Cardiac muscle cell (in vitro differentiated cells and primary cell): Measurements from ENCODE around the gene TRMT1. TPM values are rescaled to one million over a fixed set of nuclear protein-coding genes. Genes with fewer than 3 reads are reported as not detected.

ENCODE experiments used
- DNase-seq, 2 donors: peaks; one replicate each; pipeline versions ENCODE4 v3.0.0 to v3.0.0-alpha.2; 2010 to 2017; ENCODE audit warnings: low read depth in 1 of 2, low spot score in 1 of 2
- H3K27ac ChIP-seq: fragments of 200-600 bp; sonication (generic); 2 replicates; pipeline ENCODE4 v1.5.1; 2016
- H3K27me3 ChIP-seq: fragments of 200-600 bp; sonication (generic); 2 replicates; pipeline ENCODE4 v1.6.0; 2016; ENCODE audit warnings: control low read depth
- H3K36me3 ChIP-seq: fragments of 200-600 bp; sonication (generic); 2 replicates; pipeline ENCODE4 v1.5.1; 2016; ENCODE audit warnings: control low read depth
- H3K4me1 ChIP-seq: fragments of 200-600 bp; sonication (generic); 2 replicates; pipeline ENCODE4 v1.8.1; 2017; ENCODE audit warnings: low read depth, mild to moderate bottlenecking, mixed run types
- H3K4me3 ChIP-seq: fragments of 200-600 bp; sonication (generic); 2 replicates; pipeline ENCODE4 v1.5.1; 2016; ENCODE audit warnings: mild to moderate bottlenecking
- H3K9me3 ChIP-seq: fragments of 200-600 bp; sonication (generic); 2 replicates; pipeline ENCODE4 v1.5.1; 2017; ENCODE audit warnings: low read depth, mild to moderate bottlenecking, control low read depth
- CTCF ChIP-seq: IDR thresholded peaks from 2 replicates; pipeline ENCODE4 v1.5.1; 2012; ENCODE audit warnings: low read depth, mild to moderate bottlenecking, low read length
- polyA plus RNA-seq: library from polyadenylated mRNA; unstranded; fragments of >200 nt; fragmentation: Nextera tagmentation; extraction: Ambion mirVana; gene quantifications from 2 replicates; pipeline ENCODE4 v1.2.1, GENCODE V29; 2016
- total RNA-seq: library from RNA; depleted of rRNA; stranded (reverse); fragments of >200 nt; gene quantifications from 2 replicates; pipeline ENCODE4 v1.2.3, GENCODE V29; 2016

Gene TRMT1
- total and polyA plus RNA-seq, 2 experiments from 2014 or later: 48.5 to 56.0 TPM

- no peak overlapping the region for H3K4me3 ChIP-seq
- H3K9me3 ChIP-seq: no peaks in the 10 kb centered on the region
- no peaks in the 10 kb centered on the region for H3K27me3 ChIP-seq
- no peak for DNase-seq
- no peak for TF ChIP-seq CTCF
- no peaks in the 10 kb centered on the region for H3K4me1 ChIP-seq
- H3K36me3 ChIP-seq: peaks cover 32% of the 10 kb centered on the region
- H3K27ac ChIP-seq: no peak overlapping the region
Measured at GRCh38 chr19:13139633-13140311, 23.2 kb upstream of the TRMT1 start.

GRCh38 chr19:13138916-13139198, 22.3 kb upstream of the TRMT1 start:
- Histone ChIP-seq H3K27me3 (no peaks in the 10 kb centered on the region), H3K4me3 (no peak overlapping the region), H3K36me3 (peaks cover 26% of the 10 kb centered on the region)

GRCh38 chr19:13138171-13138915, 21.8 kb upstream of the TRMT1 start:
- DNase-seq: no peak
- Histone ChIP-seq H3K4me3 (no peak overlapping the region), H3K27me3 (no peaks in the 10 kb centered on the region), H3K4me1 (no peaks in the 10 kb centered on the region), H3K36me3 (peaks cover 26% of the 10 kb centered on the region), H3K9me3 (no peaks in the 10 kb centered on the region), H3K27ac (no peak overlapping the region)
- no peak for TF ChIP-seq CTCF

More at GRCh38 chr19:13138916-13139198, 22.3 kb upstream of the TRMT1 start:
- TF ChIP-seq CTCF: no peak
- H3K4me1 ChIP-seq: no peaks in the 10 kb centered on the region
- no peaks in the 10 kb centered on the region for H3K9me3 ChIP-seq
- no peak overlapping the region for H3K27ac ChIP-seq
- no peak for DNase-seq

- no peaks in the 10 kb centered on the region for H3K9me3 ChIP-seq
- H3K4me1 ChIP-seq: no peaks in the 10 kb centered on the region
- TF ChIP-seq CTCF: no peak
- H3K27me3 ChIP-seq: no peaks in the 10 kb centered on the region
- H3K36me3 ChIP-seq: peaks cover 26% of the 10 kb centered on the region
- no peak overlapping the region for H3K4me3 ChIP-seq
- no peak overlapping the region for H3K27ac ChIP-seq
- DNase-seq: no peak
Measured at GRCh38 chr19:13137290-13137794, 20.8 kb upstream of the TRMT1 start.

GRCh38 chr19:13135068-13136062, 18.8 kb upstream of the TRMT1 start:
- H3K27ac ChIP-seq: no peak overlapping the region
- H3K4me3 ChIP-seq: no peak overlapping the region
- no peak for TF ChIP-seq CTCF
- H3K36me3 ChIP-seq: peaks cover 26% of the 10 kb centered on the region
- H3K9me3 ChIP-seq: no peaks in the 10 kb centered on the region
- no peak for DNase-seq
- H3K4me1 ChIP-seq: no peaks in the 10 kb centered on the region
- H3K27me3 ChIP-seq: no peaks in the 10 kb centered on the region
